ENCODE data around the gene COX17.

COX17 gene, protein sequence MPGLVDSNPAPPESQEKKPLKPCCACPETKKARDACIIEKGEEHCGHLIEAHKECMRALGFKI
- total RNA-seq = 12.8 to 14.9 (median 13.4) reads per million in 3 donors

GRCh38 chr3:119676771-119677640 is at the start of gene COX17:
TSS of gene COX17 (minus strand) at chr3:119677406. CDS start at chr3:119677310, 96 bp downstream.
- Histone ChIP-seq H3K36me3 (ENCODE audit: control insufficient read depth, insufficient read depth, low read length) (peaks cover 30% of the 10 kb centered on the region), H3K27ac (ENCODE audit: insufficient read depth, low read length, poor library complexity, severe bottlenecking) (peak within 1 kb of the TSS; percentile 85), H3K4me1 (ENCODE audit: control insufficient read depth, insufficient read depth, low read length, poor library complexity, severe bottlenecking) (peaks cover 14% of the 10 kb centered on the region), H3K27me3 (replicated peaks; ENCODE audit: control insufficient read depth, insufficient read depth, low read length, poor library complexity, severe bottlenecking) (no peaks in the 10 kb centered on the region), H3K4me3 (ENCODE audit: insufficient read depth, low read depth, low read length, poor library complexity, severe bottlenecking) (peak within 1 kb of the TSS; percentile 68), H3K9me3 (ENCODE audit: control insufficient read depth, low read length) (no peaks in the 10 kb centered on the region)
- peak; percentile 93 to 96 (median 96) for DNase-seq

- Histone ChIP-seq H3K9me3 (ENCODE audit: control insufficient read depth, low read length) (no peaks in the 10 kb centered on the region), H3K27me3 (replicated peaks; ENCODE audit: control insufficient read depth, insufficient read depth, low read length, poor library complexity, severe bottlenecking) (no peaks in the 10 kb centered on the region), H3K27ac (ENCODE audit: insufficient read depth, low read length, poor library complexity, severe bottlenecking) (no peak overlapping the region), H3K4me1 (ENCODE audit: control insufficient read depth, insufficient read depth, low read length, poor library complexity, severe bottlenecking) (no peaks in the 10 kb centered on the region), H3K4me3 (ENCODE audit: insufficient read depth, low read depth, low read length, poor library complexity, severe bottlenecking) (no peak overlapping the region), H3K36me3 (ENCODE audit: control insufficient read depth, insufficient read depth, low read length) (no peaks in the 10 kb centered on the region)
- DNase-seq = no peak
Observed at GRCh38 chr3:119726909-119727308, 49.7 kb upstream of the COX17 start.

DNA sequence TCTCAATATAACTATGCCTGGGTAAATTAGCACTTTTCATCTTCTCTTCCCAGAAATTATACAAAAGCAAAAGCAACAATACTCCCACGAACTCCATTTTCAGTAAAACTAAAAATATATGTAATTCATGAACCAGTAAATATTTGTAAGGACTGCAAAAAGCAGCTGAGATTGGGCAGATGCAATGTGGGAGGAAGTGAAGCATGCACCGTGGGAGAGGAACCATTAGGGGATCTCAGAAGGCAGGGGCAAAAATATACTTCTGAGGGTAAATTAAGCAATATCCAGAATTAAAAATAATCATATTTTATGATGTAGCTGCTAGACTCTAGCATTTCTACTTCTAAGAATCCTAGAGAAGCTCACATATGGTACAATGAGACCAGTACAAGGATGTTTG is 45.8 kb upstream of the COX17 start:
- no peak overlapping the region for H3K4me3 ChIP-seq (ENCODE audit: insufficient read depth, low read depth, low read length, poor library complexity, severe bottlenecking)
- H3K27me3 ChIP-seq (replicated peaks; ENCODE audit: control insufficient read depth, insufficient read depth, low read length, poor library complexity, severe bottlenecking) = no peaks in the 10 kb centered on the region
- DNase-seq = no peak
- no peak overlapping the region for H3K27ac ChIP-seq (ENCODE audit: insufficient read depth, low read length, poor library complexity, severe bottlenecking)
- H3K4me1 ChIP-seq (ENCODE audit: control insufficient read depth, insufficient read depth, low read length, poor library complexity, severe bottlenecking) = no peaks in the 10 kb centered on the region
- no peaks in the 10 kb centered on the region for H3K9me3 ChIP-seq (ENCODE audit: control insufficient read depth, low read length)
- H3K36me3 ChIP-seq (ENCODE audit: control insufficient read depth, insufficient read depth, low read length) = no peaks in the 10 kb centered on the region

DNA sequence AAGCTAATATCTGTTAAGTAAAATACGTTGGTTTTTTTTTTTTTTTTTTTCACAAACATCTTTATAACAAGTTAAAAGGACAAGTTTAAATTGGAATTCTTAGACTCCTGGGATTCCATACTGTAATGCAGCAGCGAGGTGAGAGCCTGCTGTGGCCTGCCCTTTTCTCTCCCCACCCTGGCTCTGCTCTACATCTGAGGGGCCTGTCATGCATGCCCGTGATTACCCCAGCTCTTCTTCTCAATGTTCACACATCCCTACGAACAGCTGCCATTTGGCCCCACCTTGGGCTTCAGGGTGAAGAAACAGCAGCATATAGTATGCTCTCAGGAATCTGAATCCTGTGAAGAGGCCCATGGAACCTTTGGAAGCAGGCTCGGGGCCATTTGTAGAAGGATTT is 40.3 kb upstream of the COX17 start:
- H3K9me3 ChIP-seq (ENCODE audit: control insufficient read depth, low read length) = no peaks in the 10 kb centered on the region
- DNase-seq = no peak
- H3K36me3 ChIP-seq (ENCODE audit: control insufficient read depth, insufficient read depth, low read length) = no peaks in the 10 kb centered on the region
- no peak overlapping the region for H3K27ac ChIP-seq (ENCODE audit: insufficient read depth, low read length, poor library complexity, severe bottlenecking)
- H3K4me3 ChIP-seq (ENCODE audit: insufficient read depth, low read depth, low read length, poor library complexity, severe bottlenecking) = no peak overlapping the region
- no peaks in the 10 kb centered on the region for H3K27me3 ChIP-seq (replicated peaks; ENCODE audit: control insufficient read depth, insufficient read depth, low read length, poor library complexity, severe bottlenecking)
- no peaks in the 10 kb centered on the region for H3K4me1 ChIP-seq (ENCODE audit: control insufficient read depth, insufficient read depth, low read length, poor library complexity, severe bottlenecking)

- Histone ChIP-seq H3K4me3 (ENCODE audit: insufficient read depth, low read depth, low read length, poor library complexity, severe bottlenecking) (no peak overlapping the region), H3K36me3 (ENCODE audit: control insufficient read depth, insufficient read depth, low read length) (no peaks in the 10 kb centered on the region), H3K27me3 (replicated peaks; ENCODE audit: control insufficient read depth, insufficient read depth, low read length, poor library complexity, severe bottlenecking) (no peaks in the 10 kb centered on the region), H3K27ac (ENCODE audit: insufficient read depth, low read length, poor library complexity, severe bottlenecking) (no peak overlapping the region), H3K4me1 (ENCODE audit: control insufficient read depth, insufficient read depth, low read length, poor library complexity, severe bottlenecking) (no peaks in the 10 kb centered on the region), H3K9me3 (ENCODE audit: control insufficient read depth, low read length) (no peaks in the 10 kb centered on the region)
- no peak for DNase-seq
Observed at GRCh38 chr3:119716998-119717397, 39.8 kb upstream of the COX17 start.

GRCh38 chr3:119715105-119715504 is 37.9 kb upstream of the COX17 start:
- H3K9me3 ChIP-seq (ENCODE audit: control insufficient read depth, low read length) = no peaks in the 10 kb centered on the region
- no peaks in the 10 kb centered on the region for H3K36me3 ChIP-seq (ENCODE audit: control insufficient read depth, insufficient read depth, low read length)
- H3K4me1 ChIP-seq (ENCODE audit: control insufficient read depth, insufficient read depth, low read length, poor library complexity, severe bottlenecking) = no peaks in the 10 kb centered on the region
- H3K27ac ChIP-seq (ENCODE audit: insufficient read depth, low read length, poor library complexity, severe bottlenecking) = no peak overlapping the region
- no peaks in the 10 kb centered on the region for H3K27me3 ChIP-seq (replicated peaks; ENCODE audit: control insufficient read depth, insufficient read depth, low read length, poor library complexity, severe bottlenecking)
- H3K4me3 ChIP-seq (ENCODE audit: insufficient read depth, low read depth, low read length, poor library complexity, severe bottlenecking) = no peak overlapping the region
- DNase-seq = no peak

- Histone ChIP-seq H3K36me3 (ENCODE audit: control insufficient read depth, insufficient read depth, low read length) (no peaks in the 10 kb centered on the region), H3K9me3 (ENCODE audit: control insufficient read depth, low read length) (no peaks in the 10 kb centered on the region)
Observed at GRCh38 chr3:119703820-119704531, 26.8 kb upstream of the COX17 start.

GRCh38 chr3:119702530-119703527 is 25.6 kb upstream of the COX17 start, which contains the start of gene CFAP91:
TSS of gene CFAP91 (plus strand) at chr3:119703022. CDS start at chr3:119703099, 77 bp downstream.
- Histone ChIP-seq H3K27me3 (replicated peaks; ENCODE audit: control insufficient read depth, insufficient read depth, low read length, poor library complexity, severe bottlenecking) (no peaks in the 10 kb centered on the region), H3K4me3 (ENCODE audit: insufficient read depth, low read depth, low read length, poor library complexity, severe bottlenecking) (peak within 1 kb of the TSS; percentile 67), H3K9me3 (ENCODE audit: control insufficient read depth, low read length) (no peaks in the 10 kb centered on the region), H3K36me3 (ENCODE audit: control insufficient read depth, insufficient read depth, low read length) (no peaks in the 10 kb centered on the region), H3K4me1 (ENCODE audit: control insufficient read depth, insufficient read depth, low read length, poor library complexity, severe bottlenecking) (peaks cover 4% of the 10 kb centered on the region), H3K27ac (ENCODE audit: insufficient read depth, low read length, poor library complexity, severe bottlenecking) (peak within 1 kb of the TSS; percentile 2)
- DNase-seq = peak; percentile 75 to 85 (median 82)

More at GRCh38 chr3:119703820-119704531, 26.8 kb upstream of the COX17 start:
- peaks cover 4% of the 10 kb centered on the region for H3K4me1 ChIP-seq (ENCODE audit: control insufficient read depth, insufficient read depth, low read length, poor library complexity, severe bottlenecking)
- DNase-seq = no peak
- no peak overlapping the region for H3K4me3 ChIP-seq (ENCODE audit: insufficient read depth, low read depth, low read length, poor library complexity, severe bottlenecking)
- no peaks in the 10 kb centered on the region for H3K27me3 ChIP-seq (replicated peaks; ENCODE audit: control insufficient read depth, insufficient read depth, low read length, poor library complexity, severe bottlenecking)
- no peak overlapping the region for H3K27ac ChIP-seq (ENCODE audit: insufficient read depth, low read length, poor library complexity, severe bottlenecking)

DNA sequence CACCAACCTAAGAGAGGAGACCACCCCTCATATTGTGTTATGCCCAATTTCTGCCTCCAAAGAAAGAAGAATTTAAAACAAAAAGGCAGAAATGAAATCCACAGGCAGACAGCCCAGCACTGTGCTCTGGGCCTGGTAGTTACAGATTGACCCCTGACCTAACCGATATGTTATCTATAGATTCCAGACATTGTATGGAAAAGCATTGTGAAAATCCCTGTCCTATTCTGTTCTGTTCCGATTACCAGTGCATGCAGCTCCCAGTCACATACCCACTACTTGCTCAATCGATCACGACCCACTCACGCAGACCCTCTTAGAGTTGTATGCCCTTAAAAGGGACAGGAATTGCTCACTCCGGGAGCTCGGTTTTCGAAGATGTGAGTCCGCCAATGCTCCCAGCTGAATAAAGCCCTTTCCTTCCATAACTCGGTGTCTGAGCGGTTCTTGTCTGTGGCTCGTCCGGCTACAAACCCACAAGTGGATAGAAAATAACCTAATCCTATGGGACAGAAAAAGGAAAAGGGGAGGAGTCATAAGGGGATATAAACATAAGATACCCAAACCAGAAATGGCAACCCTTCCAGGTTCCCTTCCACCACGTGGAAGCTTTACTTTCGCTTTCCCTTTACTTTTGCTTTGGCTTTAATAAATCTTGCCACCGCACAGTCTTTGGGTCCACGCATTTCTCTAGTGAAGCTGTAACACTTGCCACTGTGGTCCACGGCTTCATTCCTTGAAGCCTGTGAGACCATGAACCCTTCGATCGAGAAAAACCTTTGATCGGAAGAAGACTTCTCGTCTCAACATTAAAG is 23.9 kb upstream of the COX17 start:
- no peaks in the 10 kb centered on the region for H3K27me3 ChIP-seq (replicated peaks; ENCODE audit: control insufficient read depth, insufficient read depth, low read length, poor library complexity, severe bottlenecking)
- H3K4me3 ChIP-seq (ENCODE audit: insufficient read depth, low read depth, low read length, poor library complexity, severe bottlenecking) = no peak overlapping the region
- H3K9me3 ChIP-seq (ENCODE audit: control insufficient read depth, low read length) = no peaks in the 10 kb centered on the region
- peaks cover 4% of the 10 kb centered on the region for H3K4me1 ChIP-seq (ENCODE audit: control insufficient read depth, insufficient read depth, low read length, poor library complexity, severe bottlenecking)
- peak overlapping the region; percentile 13 for H3K27ac ChIP-seq (ENCODE audit: insufficient read depth, low read length, poor library complexity, severe bottlenecking)
- no peak for DNase-seq
- no peaks in the 10 kb centered on the region for H3K36me3 ChIP-seq (ENCODE audit: control insufficient read depth, insufficient read depth, low read length)
